Measurements from ENCODE around the gene CAPN2.

Gene CAPN2

GRCh38 chr1:223754681-223755431 lies 42.5 kb downstream of the CAPN2 start:
- no peak overlapping the region for H3K4me3 ChIP-seq (ENCODE audit: low read length)
- no peak for DNase-seq
- TF ChIP-seq EZH2 (optimal IDR thresholded peaks at IDR 0.05; ENCODE audit: low read depth, low read length), result no peak
- no peak for TF ChIP-seq EZH2phosphoT487 (IDR thresholded peaks at IDR 0.05; ENCODE audit: low read length)
- no peak for TF ChIP-seq CTCF (IDR thresholded peaks at IDR 0.05; ENCODE audit: low read length)
- no peak overlapping the region for H3K4me2 ChIP-seq (ENCODE audit: low read depth, low read length)
- no peak overlapping the region for H3K9ac ChIP-seq (ENCODE audit: low read length)
- H3F3A ChIP-seq (ENCODE audit: insufficient read depth, low read length), result no peaks in the 10 kb centered on the region
- H2AFZ ChIP-seq (ENCODE audit: low read length), result no peak overlapping the region
- H3K79me2 ChIP-seq (ENCODE audit: low read length), result no peaks in the 10 kb centered on the region
- no peak overlapping the region for H3K27ac ChIP-seq (ENCODE audit: low read length)
- no peaks in the 10 kb centered on the region for H3K36me3 ChIP-seq (replicated peaks; ENCODE audit: insufficient read depth, low read length)
- no peaks in the 10 kb centered on the region for H3K27me3 ChIP-seq (replicated peaks; ENCODE audit: insufficient read depth, low read length)
- no peaks in the 10 kb centered on the region for H4K20me1 ChIP-seq (ENCODE audit: insufficient read depth, low read length)
- H3K9me3 ChIP-seq (replicated peaks; ENCODE audit: insufficient read depth, low read length), result no peaks in the 10 kb centered on the region
- no peaks in the 10 kb centered on the region for H3K9me2 ChIP-seq (replicated peaks; ENCODE audit: insufficient read depth, low read length)
- no peaks in the 10 kb centered on the region for H3K4me1 ChIP-seq (ENCODE audit: low read length)

GRCh38 chr1:223755432-223755792 lies 43.1 kb downstream of the CAPN2 start:
- no peak for DNase-seq
- no peaks in the 10 kb centered on the region for H3K79me2 ChIP-seq (ENCODE audit: low read length)
- H3K9me2 ChIP-seq (replicated peaks; ENCODE audit: insufficient read depth, low read length), result no peaks in the 10 kb centered on the region
- H4K20me1 ChIP-seq (ENCODE audit: insufficient read depth, low read length), result no peaks in the 10 kb centered on the region
- H3K4me2 ChIP-seq (ENCODE audit: low read depth, low read length), result no peak overlapping the region
- no peak overlapping the region for H2AFZ ChIP-seq (ENCODE audit: low read length)
- H3K4me3 ChIP-seq (ENCODE audit: low read length), result no peak overlapping the region
- H3K9me3 ChIP-seq (replicated peaks; ENCODE audit: insufficient read depth, low read length), result no peaks in the 10 kb centered on the region
- no peaks in the 10 kb centered on the region for H3F3A ChIP-seq (ENCODE audit: insufficient read depth, low read length)
- H3K27me3 ChIP-seq (replicated peaks; ENCODE audit: insufficient read depth, low read length), result no peaks in the 10 kb centered on the region
- TF ChIP-seq EZH2 (optimal IDR thresholded peaks at IDR 0.05; ENCODE audit: low read depth, low read length) (no peak), CTCF (IDR thresholded peaks at IDR 0.05; ENCODE audit: low read length) (no peak), EZH2phosphoT487 (IDR thresholded peaks at IDR 0.05; ENCODE audit: low read length) (no peak)
- no peaks in the 10 kb centered on the region for H3K4me1 ChIP-seq (ENCODE audit: low read length)
- no peaks in the 10 kb centered on the region for H3K36me3 ChIP-seq (replicated peaks; ENCODE audit: insufficient read depth, low read length)
- no peak overlapping the region for H3K27ac ChIP-seq (ENCODE audit: low read length)
- H3K9ac ChIP-seq (ENCODE audit: low read length), result no peak overlapping the region

- Histone ChIP-seq H2AFZ (ENCODE audit: low read length) (no peak overlapping the region), H3K79me2 (ENCODE audit: low read length) (no peaks in the 10 kb centered on the region), H3K36me3 (replicated peaks; ENCODE audit: insufficient read depth, low read length) (no peaks in the 10 kb centered on the region), H3K4me1 (ENCODE audit: low read length) (no peaks in the 10 kb centered on the region), H3K9ac (ENCODE audit: low read length) (no peak overlapping the region), H3K4me3 (ENCODE audit: low read length) (no peak overlapping the region), H3K9me2 (replicated peaks; ENCODE audit: insufficient read depth, low read length) (no peaks in the 10 kb centered on the region), H3F3A (ENCODE audit: insufficient read depth, low read length) (no peaks in the 10 kb centered on the region), H4K20me1 (ENCODE audit: insufficient read depth, low read length) (no peaks in the 10 kb centered on the region), H3K9me3 (replicated peaks; ENCODE audit: insufficient read depth, low read length) (no peaks in the 10 kb centered on the region), H3K27ac (ENCODE audit: low read length) (no peak overlapping the region), H3K27me3 (replicated peaks; ENCODE audit: insufficient read depth, low read length) (no peaks in the 10 kb centered on the region), H3K4me2 (ENCODE audit: low read depth, low read length) (no peak overlapping the region)
- no peak for DNase-seq
- no peak for TF ChIP-seq EZH2phosphoT487 (IDR thresholded peaks at IDR 0.05; ENCODE audit: low read length)
These were observed 43.8 kb downstream of the CAPN2 start for GRCh38 chr1:223755992-223756775.
